ENCODE data around the gene MTHFD1L. TPM values are rescaled to one million over a fixed set of nuclear protein-coding genes. Genes with fewer than 3 reads are reported as not detected.
"Not testable (repeated sequence)": the region's sequence is repeated elsewhere in the genome, so short reads cannot be mapped to it uniquely, and the experiment has no call there.

The MTHFD1L gene
- total and polyA plus RNA-seq, 9 donors = 17.3 to 26.9 (median 24.9) TPM

- Histone ChIP-seq H3K27ac (ENCODE audit: low read length) (peak overlapping the region; percentile 86), H3K9me3 (replicated peaks; ENCODE audit: control insufficient read depth, low read depth, low read length) (no peaks in the 10 kb centered on the region), H3K36me3 (ENCODE audit: control insufficient read depth, insufficient read depth, low read length) (peaks cover 8% of the 10 kb centered on the region), H3K4me3 (ENCODE audit: low read length) (no peak overlapping the region), H3K27me3 (ENCODE audit: control insufficient read depth, insufficient read depth, low read length) (no peaks in the 10 kb centered on the region), H3K4me1 (ENCODE audit: control insufficient read depth, insufficient read depth, low read length) (peaks cover 23% of the 10 kb centered on the region)
- WGBS (ENCODE audit: insufficient coverage) = 100% methylated on average over 2 of the region's 5 CpGs
- no peak for DNase-seq
These were observed 176.2 kb downstream of the MTHFD1L start for GRCh38 chr6:151041686-151042085.

GRCh38 chr6:151042911-151043330 is 177.4 kb downstream of the MTHFD1L start:
- H3K27ac ChIP-seq (ENCODE audit: low read length) = peak overlapping the region; percentile 74
- not testable (repeated sequence) for H3K4me3 ChIP-seq (ENCODE audit: low read length); H3K27me3 ChIP-seq (ENCODE audit: control insufficient read depth, insufficient read depth, low read length); H3K9me3 ChIP-seq (replicated peaks; ENCODE audit: control insufficient read depth, low read depth, low read length); H3K36me3 ChIP-seq (ENCODE audit: control insufficient read depth, insufficient read depth, low read length)
- peak; percentile 76 for DNase-seq
- peaks cover 23% of the 10 kb centered on the region for H3K4me1 ChIP-seq (ENCODE audit: control insufficient read depth, insufficient read depth, low read length)
- WGBS (ENCODE audit: insufficient coverage) = 37% methylated on average over 2 of the region's 6 CpGs

GRCh38 chr6:151043944-151044343 is 178.4 kb downstream of the MTHFD1L start:
- Histone ChIP-seq H3K4me3 (ENCODE audit: low read length) (no peak overlapping the region), H3K4me1 (ENCODE audit: control insufficient read depth, insufficient read depth, low read length) (peaks cover 23% of the 10 kb centered on the region), H3K36me3 (ENCODE audit: control insufficient read depth, insufficient read depth, low read length) (peaks cover 2% of the 10 kb centered on the region), H3K9me3 (replicated peaks; ENCODE audit: control insufficient read depth, low read depth, low read length) (no peaks in the 10 kb centered on the region), H3K27me3 (ENCODE audit: control insufficient read depth, insufficient read depth, low read length) (no peaks in the 10 kb centered on the region), H3K27ac (ENCODE audit: low read length) (peak overlapping the region; percentile 86)
- WGBS (ENCODE audit: insufficient coverage) = 78% methylated on average over 3 of the region's 4 CpGs
- DNase-seq = no peak

- Histone ChIP-seq H3K9me3 (replicated peaks; ENCODE audit: control insufficient read depth, low read depth, low read length) (no peaks in the 10 kb centered on the region), H3K27me3 (ENCODE audit: control insufficient read depth, insufficient read depth, low read length) (no peaks in the 10 kb centered on the region), H3K4me1 (ENCODE audit: control insufficient read depth, insufficient read depth, low read length) (peaks cover 23% of the 10 kb centered on the region), H3K36me3 (ENCODE audit: control insufficient read depth, insufficient read depth, low read length) (no peaks in the 10 kb centered on the region), H3K27ac (ENCODE audit: low read length) (peak overlapping the region; percentile 86), H3K4me3 (ENCODE audit: low read length) (no peak overlapping the region)
- WGBS (ENCODE audit: insufficient coverage) = 24% methylated on average over 7 of the region's 26 CpGs
- DNase-seq = peak; percentile 95
These were observed 179.3 kb downstream of the MTHFD1L start for GRCh38 chr6:151044465-151045441.

- H3K9me3 ChIP-seq (replicated peaks; ENCODE audit: control insufficient read depth, low read depth, low read length); H3K4me3 ChIP-seq (ENCODE audit: low read length); H3K27me3 ChIP-seq (ENCODE audit: control insufficient read depth, insufficient read depth, low read length); H3K36me3 ChIP-seq (ENCODE audit: control insufficient read depth, insufficient read depth, low read length): not testable (repeated sequence)
- WGBS (ENCODE audit: insufficient coverage) = 0% methylated on average over 1 of the region's 7 CpGs
- Histone ChIP-seq H3K4me1 (ENCODE audit: control insufficient read depth, insufficient read depth, low read length) (peaks cover 23% of the 10 kb centered on the region), H3K27ac (ENCODE audit: low read length) (peak overlapping the region; percentile 86)
- DNase-seq = peak; percentile 36
These were observed 180.2 kb downstream of the MTHFD1L start for GRCh38 chr6:151045511-151046222.

- Histone ChIP-seq H3K27me3 (ENCODE audit: control insufficient read depth, insufficient read depth, low read length) (no peaks in the 10 kb centered on the region), H3K4me1 (ENCODE audit: control insufficient read depth, insufficient read depth, low read length) (no peaks in the 10 kb centered on the region), H3K36me3 (ENCODE audit: control insufficient read depth, insufficient read depth, low read length) (peaks cover 3% of the 10 kb centered on the region), H3K4me3 (ENCODE audit: low read length) (no peak overlapping the region), H3K9me3 (replicated peaks; ENCODE audit: control insufficient read depth, low read depth, low read length) (no peaks in the 10 kb centered on the region), H3K27ac (ENCODE audit: low read length) (no peak overlapping the region)
- no peak for DNase-seq
- WGBS (ENCODE audit: insufficient coverage) = 98% methylated on average over 6 of the region's 6 CpGs
These were observed 185.7 kb downstream of the MTHFD1L start for GRCh38 chr6:151051164-151051563.

- Histone ChIP-seq H3K9me3 (replicated peaks; ENCODE audit: control insufficient read depth, low read depth, low read length) (no peaks in the 10 kb centered on the region), H3K27me3 (ENCODE audit: control insufficient read depth, insufficient read depth, low read length) (no peaks in the 10 kb centered on the region), H3K4me3 (ENCODE audit: low read length) (no peak overlapping the region), H3K36me3 (ENCODE audit: control insufficient read depth, insufficient read depth, low read length) (peaks cover 3% of the 10 kb centered on the region), H3K4me1 (ENCODE audit: control insufficient read depth, insufficient read depth, low read length) (peaks cover 3% of the 10 kb centered on the region), H3K27ac (ENCODE audit: low read length) (no peak overlapping the region)
- 84% methylated on average over 10 of the region's 12 CpGs for WGBS (ENCODE audit: insufficient coverage)
- DNase-seq = no peak
These were observed 186.6 kb downstream of the MTHFD1L start for GRCh38 chr6:151052021-151052646.

- H3K27me3 ChIP-seq (ENCODE audit: control insufficient read depth, insufficient read depth, low read length) = no peaks in the 10 kb centered on the region
- WGBS (ENCODE audit: insufficient coverage) = 14% methylated on average over 8 of the region's 8 CpGs
- peak overlapping the region; percentile 29 for H3K27ac ChIP-seq (ENCODE audit: low read length)
- H3K4me1 ChIP-seq (ENCODE audit: control insufficient read depth, insufficient read depth, low read length) = peaks cover 11% of the 10 kb centered on the region
- peaks cover 3% of the 10 kb centered on the region for H3K36me3 ChIP-seq (ENCODE audit: control insufficient read depth, insufficient read depth, low read length)
- H3K9me3 ChIP-seq (replicated peaks; ENCODE audit: control insufficient read depth, low read depth, low read length) = no peaks in the 10 kb centered on the region
- no peak overlapping the region for H3K4me3 ChIP-seq (ENCODE audit: low read length)
- DNase-seq = peak; percentile 93
These were observed 188.8 kb downstream of the MTHFD1L start for GRCh38 chr6:151054306-151054705.

- DNase-seq = no peak
These were observed 190.9 kb downstream of the MTHFD1L start for GRCh38 chr6:151056230-151056907.

More at GRCh38 chr6:151056230-151056907, 190.9 kb downstream of the MTHFD1L start:
- Histone ChIP-seq H3K27me3 (ENCODE audit: control insufficient read depth, insufficient read depth, low read length) (no peaks in the 10 kb centered on the region), H3K4me3 (ENCODE audit: low read length) (no peak overlapping the region), H3K4me1 (ENCODE audit: control insufficient read depth, insufficient read depth, low read length) (peaks cover 27% of the 10 kb centered on the region), H3K27ac (ENCODE audit: low read length) (no peak overlapping the region), H3K9me3 (replicated peaks; ENCODE audit: control insufficient read depth, low read depth, low read length) (no peaks in the 10 kb centered on the region), H3K36me3 (ENCODE audit: control insufficient read depth, insufficient read depth, low read length) (peaks cover 3% of the 10 kb centered on the region)
- WGBS (ENCODE audit: insufficient coverage) = 96% methylated on average over 3 of the region's 9 CpGs
